Stimulated activated CD4-positive, alpha-beta T cell treated with anti-CD3 and anti-CD28 coated beads, Interleukin-4, amount 100 ng/mL, for 24 hours (primary cell): ENCODE measurements around the gene VTA1.

ENCODE experiments used
- DNase-seq: peaks from one replicate; pipeline ENCODE4 v3.0.0-alpha.2; 2020

VTA1 gene

GRCh38 chr6:142232206-142233044 lies 85.4 kb downstream of the VTA1 start:
- peak; percentile 12 for DNase-seq

- no peak for DNase-seq
These were observed 87.1 kb downstream of the VTA1 start for GRCh38 chr6:142233945-142234682.

- DNase-seq: no peak
These were observed 88.2 kb downstream of the VTA1 start for GRCh38 chr6:142235272-142235671.

- DNase-seq: no peak
These were observed 88.7 kb downstream of the VTA1 start for GRCh38 chr6:142235791-142236190.

GRCh38 chr6:142236691-142237090 lies 89.6 kb downstream of the VTA1 start:
- DNase-seq: no peak

- DNase-seq: no peak
These were observed 91.8 kb downstream of the VTA1 start for GRCh38 chr6:142238881-142239280.

GRCh38 chr6:142240179-142240578 lies 93.1 kb downstream of the VTA1 start:
- no peak for DNase-seq

GRCh38 chr6:142241061-142241460 lies 94.0 kb downstream of the VTA1 start:
- no peak for DNase-seq

GRCh38 chr6:142242269-142242668 lies 95.2 kb downstream of the VTA1 start:
- DNase-seq: no peak

GRCh38 chr6:142246960-142247359 lies 99.9 kb downstream of the VTA1 start:
- DNase-seq: no peak

GRCh38 chr6:142249266-142249665 lies 102.2 kb downstream of the VTA1 start:
- DNase-seq: no peak

GRCh38 chr6:142251930-142252445 lies 104.9 kb downstream of the VTA1 start:
- DNase-seq: no peak

GRCh38 chr6:142254513-142254912 lies 107.5 kb downstream of the VTA1 start:
- DNase-seq: no peak

- no peak for DNase-seq
These were observed 108.7 kb downstream of the VTA1 start for GRCh38 chr6:142255785-142256184.

- no peak for DNase-seq
These were observed 111.2 kb downstream of the VTA1 start for GRCh38 chr6:142258305-142258704.

- no peak for DNase-seq
These were observed 111.7 kb downstream of the VTA1 start for GRCh38 chr6:142258757-142259156.

- no peak for DNase-seq
These were observed 113.7 kb downstream of the VTA1 start for GRCh38 chr6:142260748-142261147.

- no peak for DNase-seq
These were observed 115.2 kb downstream of the VTA1 start for GRCh38 chr6:142262231-142262630.

- DNase-seq: no peak
These were observed 118.4 kb downstream of the VTA1 start for GRCh38 chr6:142265476-142265875.

- no peak for DNase-seq
These were observed 119.0 kb downstream of the VTA1 start for GRCh38 chr6:142266060-142266459.

GRCh38 chr6:142271476-142271875 lies 124.4 kb downstream of the VTA1 start:
- no peak for DNase-seq
